Suprapubic skin (tissue), 4 donors: ENCODE results near the gene INO80E. TPM values are rescaled to one million over a fixed set of nuclear protein-coding genes. Genes with fewer than 3 reads are reported as not detected.
"Not testable (repeated sequence)": the region's sequence is repeated elsewhere in the genome, so short reads cannot be mapped to it uniquely, and the experiment has no call there.

Source experiments
- DNase-seq, 2 donors: peaks; one replicate each; pipeline ENCODE4 v3.0.0-alpha.2; 2019; ENCODE audit warnings: low spot score in 2 of 2
- H3K27ac ChIP-seq: fragments of 200-600 bp; sonication (generic); one replicate; pipeline ENCODE4 v1.5.1; 2019
- H3K27me3 ChIP-seq: fragments of 200-600 bp; sonication (generic); one replicate; pipeline ENCODE4 v1.5.1; 2019
- H3K36me3 ChIP-seq: fragments of 200-600 bp; sonication (generic); one replicate; pipeline ENCODE4 v1.5.1; 2019
- H3K4me1 ChIP-seq: fragments of 200-600 bp; sonication (generic); one replicate; pipeline ENCODE4 v1.5.1; 2019
- H3K4me3 ChIP-seq: fragments of 200-600 bp; sonication (generic); one replicate; pipeline ENCODE4 v1.5.1; 2019; ENCODE audit warnings: mild to moderate bottlenecking
- H3K9me3 ChIP-seq: fragments of 200-600 bp; sonication (generic); one replicate; pipeline ENCODE4 v1.5.1; 2019
- CTCF ChIP-seq, 2 donors: fragments of 200-600 bp in 1 of 2; fragments of 450-650 bp in 1 of 2; sonication (generic) in 1 of 2; IDR thresholded peaks; one replicate each; pipeline ENCODE4 v1.5.1; 2016 to 2019; ENCODE audit warnings: antibody characterized with exemption in 2 of 2, mild to moderate bottlenecking in 1 of 2, moderate library complexity in 1 of 2
- EP300 ChIP-seq: sonication (generic); formaldehyde crosslinking; IDR thresholded peaks from one replicate; pipeline ENCODE4 v1.6.1; 2017; ENCODE audit warnings: antibody characterized with exemption
- POLR2A ChIP-seq, 2 donors: fragments of 450-650 bp; IDR thresholded peaks; one replicate each; pipeline ENCODE4 v1.6.1; 2017; ENCODE audit warnings: antibody characterized with exemption in 2 of 2, mild to moderate bottlenecking in 2 of 2, moderate library complexity in 2 of 2
- POLR2AphosphoS5 ChIP-seq, 3 donors: sonication (generic); formaldehyde crosslinking; IDR thresholded peaks; one replicate each; pipeline ENCODE4 v1.6.1; 2017; ENCODE audit warnings: antibody characterized with exemption in 3 of 3
- WGBS: methylation state at CpG from one replicate; pipeline ENCODE4 v1.1.5; 2018; 5-methylcytosine and 5-hydroxymethylcytosine counted together
- total RNA-seq, 4 donors: library from RNA; depleted of rRNA; stranded (reverse); fragments of >200 nt; gene quantifications; one replicate each; pipeline ENCODE4 v1.1.0, GENCODE V29; 2016

INO80E gene
- total RNA-seq, 4 donors from 2014 or later: 48.2 to 58.7 (median 51.0) TPM

GRCh38 chr16:29959293-29959692 is 36.7 kb upstream of the INO80E start:
- Histone ChIP-seq H3K27me3 (no peaks in the 10 kb centered on the region), H3K4me3 (no peak overlapping the region), H3K27ac (no peak overlapping the region), H3K9me3 (no peaks in the 10 kb centered on the region), H3K36me3 (no peaks in the 10 kb centered on the region), H3K4me1 (peaks cover 12% of the 10 kb centered on the region)
- DNase-seq: no peak
- WGBS: 92% methylated on average over 8 of the region's 9 CpGs
- TF ChIP-seq CTCF (IDR thresholded peaks at IDR 0.05) (no peak), POLR2AphosphoS5 (IDR thresholded peaks at IDR 0.05) (no peak), EP300 (no peak), POLR2A (IDR thresholded peaks at IDR 0.05) (no peak)

- H3K9me3 ChIP-seq, DNase-seq, H3K27me3 ChIP-seq, H3K4me3 ChIP-seq, H3K27ac ChIP-seq, H3K36me3 ChIP-seq: not testable (repeated sequence)
- H3K4me1 ChIP-seq: peaks cover 12% of the 10 kb centered on the region
- WGBS: 84% methylated on average over 4 of the region's 4 CpGs
Measured at GRCh38 chr16:29959821-29960220, 36.2 kb upstream of the INO80E start.

- WGBS: 67% methylated on average over 10 of the region's 10 CpGs
- Histone ChIP-seq H3K36me3 (no peaks in the 10 kb centered on the region), H3K4me1 (peaks cover 12% of the 10 kb centered on the region), H3K9me3 (no peaks in the 10 kb centered on the region), H3K4me3 (peak overlapping the region; percentile 85), H3K27me3 (no peaks in the 10 kb centered on the region), H3K27ac (peak overlapping the region; percentile 91)
- TF ChIP-seq POLR2A (IDR thresholded peaks at IDR 0.05): no peak
- TF ChIP-seq EP300: no peak
- no peak for TF ChIP-seq POLR2AphosphoS5 (IDR thresholded peaks at IDR 0.05)
- TF ChIP-seq CTCF (IDR thresholded peaks at IDR 0.05): no peak
- no peak for DNase-seq
Measured at GRCh38 chr16:29961127-29961478, 34.9 kb upstream of the INO80E start.

GRCh38 chr16:29961479-29962343 is 34.3 kb upstream of the INO80E start, which contains the start of gene TMEM219:
Gene TMEM219, plus strand, starts transcription at chr16:29962079. Its CDS starts 1,065 bp downstream, at chr16:29963144.
- H3K9me3 ChIP-seq: no peaks in the 10 kb centered on the region
- peak within 1 kb of the TSS; percentile 91 for H3K27ac ChIP-seq
- DNase-seq: peak; percentile 90 to 93
- H3K4me3 ChIP-seq: peak within 1 kb of the TSS; percentile 85
- WGBS: 0% methylated on average over 19 of the region's 75 CpGs
- H3K4me1 ChIP-seq: peaks cover 12% of the 10 kb centered on the region
- TF ChIP-seq POLR2AphosphoS5 (IDR thresholded peaks at IDR 0.05) (no peak), CTCF (IDR thresholded peaks at IDR 0.05) (peak; percentile 28 to 61), POLR2A (IDR thresholded peaks at IDR 0.05) (peak in 1 of 2 donors; percentile 12)
- no peaks in the 10 kb centered on the region for H3K36me3 ChIP-seq
- no peaks in the 10 kb centered on the region for H3K27me3 ChIP-seq

- Histone ChIP-seq H3K36me3 (no peaks in the 10 kb centered on the region), H3K4me3 (peak overlapping the region; percentile 85), H3K27me3 (no peaks in the 10 kb centered on the region), H3K4me1 (peaks cover 12% of the 10 kb centered on the region), H3K9me3 (no peaks in the 10 kb centered on the region), H3K27ac (peak overlapping the region; percentile 91)
- TF ChIP-seq CTCF (IDR thresholded peaks at IDR 0.05): no peak
- TF ChIP-seq EP300: no peak
- TF ChIP-seq POLR2A (IDR thresholded peaks at IDR 0.05): no peak
- TF ChIP-seq POLR2AphosphoS5 (IDR thresholded peaks at IDR 0.05): no peak
- whole genome bisulfite sequencing: 3% methylated on average over 18 of the region's 18 CpGs
- DNase-seq: no peak
Measured at GRCh38 chr16:29962344-29962994, 33.6 kb upstream of the INO80E start.
